NCI-H2171 treated with DMSO at 0.1 percent for 48 hours (cell line): Measurements from ENCODE around the gene INPP5A.
"Not testable (repeated sequence)": the region's sequence is repeated elsewhere in the genome, so short reads cannot be mapped to it uniquely, and the experiment has no call there.

Experiments
- DNase-seq: peaks from one replicate; lab custom pipeline; 2025; lab: John Stamatoyannopoulos, UW

INPP5A gene, protein sequence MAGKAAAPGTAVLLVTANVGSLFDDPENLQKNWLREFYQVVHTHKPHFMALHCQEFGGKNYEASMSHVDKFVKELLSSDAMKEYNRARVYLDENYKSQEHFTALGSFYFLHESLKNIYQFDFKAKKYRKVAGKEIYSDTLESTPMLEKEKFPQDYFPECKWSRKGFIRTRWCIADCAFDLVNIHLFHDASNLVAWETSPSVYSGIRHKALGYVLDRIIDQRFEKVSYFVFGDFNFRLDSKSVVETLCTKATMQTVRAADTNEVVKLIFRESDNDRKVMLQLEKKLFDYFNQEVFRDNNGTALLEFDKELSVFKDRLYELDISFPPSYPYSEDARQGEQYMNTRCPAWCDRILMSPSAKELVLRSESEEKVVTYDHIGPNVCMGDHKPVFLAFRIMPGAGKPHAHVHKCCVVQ

DNA sequence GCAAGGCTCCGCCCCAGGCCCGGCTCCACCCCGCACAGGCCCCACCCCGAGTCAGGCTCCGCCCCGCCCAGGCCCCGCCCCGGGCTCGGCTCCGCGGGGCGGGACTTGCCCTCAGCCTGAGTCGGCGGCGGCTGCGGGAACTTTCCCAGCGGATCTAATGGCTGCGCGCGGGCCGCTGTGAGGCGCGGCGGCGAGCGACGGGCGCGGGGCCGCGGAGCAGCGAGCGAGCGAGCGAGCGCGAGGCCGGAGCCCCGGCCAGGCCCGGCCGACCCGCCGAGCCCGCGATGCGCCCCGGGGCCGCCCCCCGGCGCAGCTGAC is at the start of gene INPP5A:
Gene INPP5A, plus strand, starts transcription at position 104 of the 318 bp plus-strand sequence. CDS start 310 bp downstream, outside the sequence.
- DNase-seq, result no peak

DNA sequence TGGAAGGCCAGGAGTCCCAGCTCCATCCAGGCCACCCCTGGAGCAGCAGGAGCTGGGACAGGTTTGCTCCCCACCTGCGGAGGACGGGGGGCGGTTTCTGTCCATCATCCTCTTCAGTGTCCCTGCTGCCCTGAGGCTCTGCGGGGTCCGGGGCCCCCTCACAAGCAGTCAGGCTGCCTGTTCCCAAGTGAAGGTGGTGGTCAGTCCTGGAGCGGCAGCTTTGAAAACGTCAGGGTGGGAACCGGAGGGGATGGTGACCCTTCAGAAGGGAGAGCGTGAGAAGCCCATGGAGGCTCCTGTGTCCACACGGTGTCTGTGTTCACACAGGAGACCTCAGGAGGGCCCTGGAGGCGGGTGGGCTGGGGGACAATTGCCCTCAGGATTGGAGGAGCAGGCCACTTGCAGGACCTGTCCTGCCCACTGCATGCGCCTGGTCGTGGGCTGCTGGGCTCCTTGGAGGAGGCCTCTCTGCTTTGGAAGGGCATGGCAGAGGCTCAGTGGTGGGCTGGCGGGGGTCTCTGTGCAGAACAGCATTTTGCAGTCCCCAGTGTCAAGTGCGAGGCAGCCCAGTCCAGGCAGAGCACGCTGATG is 49.3 kb upstream of the INPP5A start:
- DNase-seq, result no peak

DNA sequence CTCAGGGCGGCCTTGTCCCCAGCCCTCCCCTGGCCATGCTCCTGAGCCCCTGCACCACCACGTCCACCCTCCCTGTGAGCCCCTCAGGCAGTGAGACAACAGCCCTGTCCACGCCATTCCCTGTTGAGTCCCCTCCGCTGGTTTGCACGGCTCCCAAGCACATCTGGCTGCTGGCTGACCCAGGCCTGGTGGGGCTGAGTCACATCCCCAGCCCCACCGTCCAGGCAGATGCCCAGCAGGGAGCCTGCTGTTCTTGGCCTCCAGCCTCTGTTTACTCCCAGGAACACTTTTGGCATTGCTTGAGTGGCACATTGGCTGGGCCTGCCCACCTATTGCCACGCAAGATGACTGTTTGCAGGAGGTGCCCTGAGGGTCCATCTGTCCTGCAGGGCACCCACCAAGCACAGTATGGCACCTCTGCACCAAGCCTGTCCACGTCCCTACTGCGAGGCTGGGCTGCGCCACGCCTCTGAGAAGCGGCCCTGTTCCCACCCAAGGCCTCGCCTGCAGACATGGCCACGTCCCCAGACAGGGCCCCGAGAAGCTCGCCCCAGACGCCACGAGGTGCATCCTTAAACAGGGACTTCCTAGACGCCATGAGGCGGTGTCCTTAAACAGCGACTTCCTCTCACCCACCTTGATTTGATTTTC is 48.4 kb upstream of the INPP5A start:
- DNase-seq, result no peak

DNA sequence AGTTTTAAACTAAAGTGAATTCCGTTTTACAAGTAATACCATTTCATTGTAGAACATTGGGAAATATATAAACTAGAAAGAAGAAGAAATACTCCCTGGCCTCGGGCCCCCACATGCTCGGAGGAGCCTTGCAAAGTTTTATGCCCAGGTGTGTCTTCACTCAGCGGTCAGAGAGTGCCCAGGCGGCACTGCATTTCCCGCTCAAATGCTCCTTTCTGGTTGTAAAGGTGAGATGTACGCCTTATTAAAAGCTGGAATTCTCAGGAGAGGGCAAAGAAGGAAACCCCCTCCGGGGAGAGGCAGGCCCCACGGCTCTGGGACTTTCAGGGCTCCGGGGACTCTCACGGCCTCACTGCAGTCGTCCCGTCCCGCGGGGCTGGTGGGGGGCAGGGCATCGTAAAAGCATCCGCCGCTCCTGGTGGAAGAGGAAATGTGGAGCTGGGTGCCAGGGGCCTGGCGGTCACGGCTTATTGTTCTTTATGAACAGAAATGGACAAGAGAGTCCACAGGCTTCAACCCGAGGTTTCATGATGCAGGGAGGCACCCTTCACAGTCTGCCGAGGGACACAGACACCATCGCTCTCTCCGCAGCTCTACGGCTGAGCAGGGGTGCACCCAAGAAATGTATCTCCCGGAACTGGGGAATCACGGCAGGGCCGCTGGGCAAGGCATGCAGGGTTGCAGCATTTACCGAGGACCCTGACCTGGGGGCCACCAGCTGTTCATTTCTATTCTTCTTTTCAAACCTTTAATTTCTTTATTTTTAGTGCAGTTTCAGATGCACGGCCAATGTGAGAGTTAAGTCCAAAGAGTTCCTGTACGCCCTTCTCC is 47.7 kb upstream of the INPP5A start:
- no peak for DNase-seq

DNA sequence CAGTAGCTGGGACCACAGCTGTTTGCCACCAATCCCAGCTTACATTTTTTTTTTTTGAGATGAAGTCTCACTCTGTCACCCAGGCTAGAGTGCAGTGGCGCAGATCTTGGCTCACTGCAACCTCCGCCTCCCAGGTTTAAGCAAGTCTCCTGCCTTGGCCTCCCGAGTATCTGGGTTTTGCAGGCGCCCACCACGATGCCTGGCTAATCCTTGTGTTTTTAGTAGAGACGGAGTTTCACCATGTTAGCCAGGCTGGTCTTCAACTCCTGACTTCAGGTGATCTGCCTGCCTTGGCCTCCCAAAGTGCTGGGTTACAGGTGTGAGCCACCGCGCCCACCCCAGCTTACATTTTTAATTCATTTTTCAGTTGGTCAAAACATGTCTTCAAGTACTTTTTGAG is 46.1 kb upstream of the INPP5A start:
- not testable (repeated sequence) for DNase-seq

DNA sequence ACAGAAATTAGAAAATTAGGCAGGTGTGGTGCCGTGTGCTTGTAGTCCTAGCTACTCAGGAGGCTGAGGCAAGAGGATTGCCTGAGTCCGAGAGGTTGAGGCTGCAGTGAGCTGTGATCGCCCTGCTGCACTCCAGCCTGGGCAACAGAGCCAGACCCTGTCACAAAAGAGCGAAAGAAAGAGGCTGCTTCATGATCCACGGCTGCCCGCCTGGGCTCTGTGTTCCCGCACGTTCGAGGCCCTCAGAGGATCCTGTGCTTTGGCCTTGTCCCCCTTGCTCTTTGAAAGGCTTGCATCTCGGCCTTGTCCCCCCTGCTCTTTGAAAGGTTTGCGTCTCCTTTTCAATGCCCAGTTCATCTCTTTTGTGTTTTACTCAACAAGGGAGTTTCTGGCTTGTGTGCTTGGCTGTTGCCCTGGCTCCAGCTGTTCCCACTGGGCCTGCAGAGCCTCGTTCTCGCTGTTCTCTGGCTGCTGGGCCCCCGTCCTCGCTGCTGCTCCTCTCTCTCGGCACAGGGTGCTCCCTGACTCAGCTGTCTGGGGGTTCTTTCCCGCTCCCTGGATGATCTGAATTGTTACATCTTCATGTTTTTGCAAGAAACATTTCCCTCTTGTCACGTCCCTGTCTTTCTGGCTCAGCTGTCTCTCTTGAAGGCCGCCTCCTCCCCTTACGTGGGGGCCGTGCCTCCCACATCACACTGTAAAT is 45.1 kb upstream of the INPP5A start:
- DNase-seq, result no peak

DNA sequence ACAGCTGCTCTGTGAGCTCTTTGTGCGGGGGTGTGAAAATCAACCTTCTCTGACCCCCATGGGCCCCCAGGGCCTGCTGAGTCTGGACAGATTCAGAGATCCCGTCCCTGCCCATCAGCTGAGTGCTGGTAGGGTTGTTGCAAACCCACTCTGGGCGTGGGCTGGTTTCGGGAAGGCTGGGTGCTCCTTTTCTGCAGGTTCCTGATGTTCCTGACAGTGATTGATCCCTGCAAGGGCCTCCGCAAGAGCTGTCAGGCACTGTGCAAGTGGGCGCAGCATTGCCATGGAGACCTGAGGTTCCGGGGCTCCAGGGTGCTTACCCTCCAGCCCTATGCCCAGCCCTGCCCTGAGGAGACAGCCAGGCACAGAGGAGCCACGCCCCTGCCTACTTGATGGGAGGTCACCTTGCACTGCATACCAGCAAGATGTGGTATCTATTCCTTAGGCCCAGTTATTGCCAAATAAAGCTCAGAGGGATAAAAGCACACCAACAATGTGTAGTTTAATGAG is 44.3 kb upstream of the INPP5A start:
- no peak for DNase-seq

DNA sequence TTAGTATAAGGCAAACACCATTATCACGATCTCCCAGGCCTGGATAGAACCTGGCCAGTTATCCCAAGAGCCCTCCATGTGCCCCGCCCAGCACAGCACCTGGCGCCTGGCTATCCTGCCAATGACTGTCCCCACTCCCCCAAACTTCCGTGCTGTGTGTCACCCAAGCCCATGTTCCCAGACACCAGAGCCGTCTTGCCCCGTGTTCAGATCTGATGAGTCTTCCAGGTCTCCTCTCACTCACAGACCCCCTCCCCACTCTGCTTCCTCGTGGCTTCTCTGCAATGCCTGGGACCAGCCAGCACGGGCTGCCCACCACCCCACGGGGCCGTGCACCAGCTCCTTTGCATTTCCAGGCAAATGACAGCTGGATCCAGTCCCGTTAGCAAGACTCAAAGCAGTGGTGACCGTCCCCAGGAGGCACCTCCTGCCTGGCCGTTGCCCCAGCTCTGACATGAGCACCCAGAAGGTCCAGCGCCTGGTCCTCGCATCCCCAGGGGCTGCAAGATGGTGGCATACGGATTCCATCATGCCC is 43.8 kb upstream of the INPP5A start:
- DNase-seq, result no peak

DNA sequence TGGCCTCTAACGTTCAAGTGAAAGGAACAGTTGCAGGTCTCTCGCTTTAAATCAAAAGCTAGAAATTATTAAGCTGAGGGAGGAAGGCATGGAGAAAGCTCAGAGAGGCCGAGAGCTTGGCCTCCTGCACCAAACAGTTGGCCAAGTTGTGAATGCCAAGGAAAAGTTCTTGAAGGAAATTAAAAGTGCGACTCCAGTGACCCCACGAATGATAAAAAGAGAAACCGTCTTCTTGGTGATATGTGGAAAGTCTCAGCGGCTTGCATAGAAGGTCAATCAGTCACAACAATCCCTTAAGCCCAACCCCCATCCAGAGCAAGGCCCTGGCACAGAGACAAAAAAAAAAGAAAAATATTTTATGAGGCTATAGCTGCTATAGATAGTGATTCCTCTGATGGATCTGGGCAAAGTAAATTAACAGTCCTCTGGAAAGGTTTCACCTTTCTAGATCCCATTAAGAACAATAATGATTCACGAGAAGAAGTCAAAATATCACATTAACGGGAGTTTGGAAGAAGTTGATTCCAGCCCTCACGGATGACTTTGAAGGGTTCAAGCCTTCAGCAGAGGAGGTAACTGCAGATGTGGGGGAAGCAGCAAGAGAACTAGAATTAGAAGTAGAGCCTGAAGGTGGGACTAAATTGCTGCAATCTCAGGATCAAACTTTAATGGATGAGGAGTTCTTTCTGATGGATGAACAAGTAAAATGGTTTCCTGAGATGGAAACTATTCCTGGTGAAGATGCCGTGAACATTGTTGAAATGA is 42.5 kb upstream of the INPP5A start:
- no peak for DNase-seq

DNA sequence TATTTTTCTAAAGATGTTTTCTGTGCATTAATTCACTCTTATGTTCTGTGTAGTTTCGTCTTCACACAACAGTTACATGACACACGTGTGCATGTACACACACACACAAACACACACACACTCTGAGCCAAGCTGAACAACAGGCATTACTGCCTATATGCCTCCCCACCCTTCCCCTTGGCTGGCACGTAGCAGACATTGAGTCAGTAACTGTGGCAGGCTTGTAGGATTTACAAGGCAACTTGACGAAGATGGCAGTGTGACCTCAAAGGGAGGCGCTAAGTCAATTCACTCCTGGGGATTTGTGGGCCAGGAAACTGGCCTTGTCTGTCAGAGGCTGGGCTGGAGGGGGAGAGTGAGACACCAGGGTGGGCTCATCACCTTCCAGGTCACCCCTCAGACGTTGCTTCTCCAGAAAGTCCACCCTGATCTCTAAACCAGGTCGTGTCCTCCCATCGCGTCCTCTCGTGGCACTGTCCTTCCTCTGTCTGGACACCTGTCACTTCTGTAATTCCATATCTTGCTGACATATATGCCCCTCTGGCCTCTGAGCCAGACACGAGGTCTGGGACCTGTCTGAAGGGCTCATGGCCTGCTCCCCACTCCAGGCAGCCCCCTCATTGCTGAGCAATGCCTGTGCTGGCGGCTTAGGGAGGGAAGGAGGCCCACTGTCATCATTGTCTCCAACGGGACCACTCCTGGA is 41.1 kb upstream of the INPP5A start:
- no peak for DNase-seq

DNA sequence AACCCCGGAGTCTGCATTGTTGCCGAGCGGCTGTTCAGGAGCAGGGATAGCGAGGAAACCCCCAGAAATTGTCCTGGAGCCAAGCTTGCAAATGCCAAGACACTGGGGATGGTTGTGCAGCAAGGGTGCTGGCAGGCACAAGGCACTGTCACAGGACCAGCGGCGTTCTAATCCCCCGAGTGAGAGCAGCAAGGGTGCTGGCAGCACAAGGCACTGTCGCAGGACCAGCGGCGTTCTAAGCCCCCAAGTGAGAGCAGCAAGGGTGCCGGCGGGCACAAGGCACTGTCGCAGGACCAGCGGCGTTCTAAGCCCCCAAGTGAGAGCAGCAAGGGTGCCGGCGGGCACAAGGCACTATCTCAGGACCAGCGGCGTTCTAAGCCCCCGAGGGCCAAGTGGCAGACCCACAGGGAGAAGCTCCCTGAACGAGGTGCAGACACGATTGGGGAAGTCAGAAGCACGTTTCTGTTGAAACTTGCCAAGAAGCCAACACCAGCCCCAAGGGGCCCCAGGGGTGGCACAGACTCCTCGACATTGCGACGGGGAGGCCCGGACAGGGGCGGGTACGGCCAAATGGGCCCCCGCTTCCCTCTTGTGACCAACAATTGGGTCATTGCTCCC is 40.4 kb upstream of the INPP5A start:
- DNase-seq, result no peak

DNA sequence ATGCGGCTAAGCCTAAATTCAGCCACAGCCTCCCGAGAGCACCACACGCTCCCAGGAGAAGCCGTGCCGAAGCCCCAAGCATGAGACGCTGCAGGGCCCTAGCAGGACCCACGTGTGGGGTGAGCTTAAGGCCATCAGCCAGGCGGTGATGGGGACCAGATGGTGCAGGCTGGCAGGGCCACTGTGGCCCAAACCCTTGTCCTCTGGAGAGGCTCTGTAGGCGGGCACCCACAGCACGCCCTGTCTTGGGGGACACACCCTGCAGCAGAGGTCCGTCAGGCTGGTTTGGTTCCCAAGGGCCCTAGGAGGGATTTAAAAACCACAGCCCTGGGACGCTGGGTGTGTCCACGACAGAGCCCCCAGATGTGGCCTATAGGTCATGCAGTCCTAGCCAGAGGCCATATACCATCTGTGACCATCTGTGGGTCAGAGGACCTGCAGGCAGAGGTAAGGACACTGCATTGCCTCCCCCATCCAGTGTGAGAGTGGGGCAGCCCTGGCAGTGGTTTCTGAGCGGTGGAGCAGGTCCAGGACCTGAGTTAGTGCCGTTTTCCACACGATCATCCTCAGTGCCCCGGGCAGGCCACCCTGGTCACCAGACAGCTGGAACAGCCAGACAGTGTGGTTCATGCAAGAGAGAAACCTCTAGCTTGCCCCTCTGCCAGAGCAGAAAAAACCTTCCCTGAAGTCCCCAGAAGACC is 39.6 kb upstream of the INPP5A start:
- no peak for DNase-seq

DNA sequence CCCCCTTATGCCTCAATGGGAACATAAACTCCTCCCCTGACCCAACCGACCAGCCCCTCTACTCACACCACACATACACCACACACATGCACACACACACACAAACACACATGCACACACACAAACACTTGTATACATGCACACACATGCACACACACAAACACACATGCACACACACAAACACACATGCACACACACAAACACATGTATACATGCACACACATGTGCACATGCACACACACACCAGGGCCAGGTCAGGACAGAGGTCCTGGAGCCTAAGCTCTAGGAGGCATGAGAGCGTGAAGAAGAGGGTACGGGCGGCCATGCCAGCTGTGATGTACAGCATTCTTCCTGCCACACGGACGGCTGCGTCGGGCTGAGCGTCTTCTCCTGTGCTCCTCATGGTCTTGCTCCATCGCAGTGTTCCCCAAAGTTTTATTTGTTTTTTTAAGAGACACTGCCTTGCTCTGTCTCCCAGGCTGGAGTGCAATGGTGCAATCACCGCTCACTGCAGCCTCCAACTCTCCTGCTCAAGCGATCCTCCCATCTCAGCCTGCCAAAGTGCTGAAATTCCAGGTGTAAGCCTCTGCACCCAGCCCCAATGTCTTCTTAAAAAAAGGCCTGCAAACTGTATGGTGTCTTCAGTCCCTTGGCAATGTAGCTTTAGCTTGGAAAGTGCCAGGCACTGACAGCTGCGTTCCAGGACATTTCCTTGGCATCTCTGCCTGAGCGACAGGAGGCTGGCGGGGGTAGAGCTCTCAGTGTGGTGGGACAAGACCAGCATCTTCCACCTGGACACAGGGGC is 38.8 kb upstream of the INPP5A start:
- DNase-seq, result no peak

DNA sequence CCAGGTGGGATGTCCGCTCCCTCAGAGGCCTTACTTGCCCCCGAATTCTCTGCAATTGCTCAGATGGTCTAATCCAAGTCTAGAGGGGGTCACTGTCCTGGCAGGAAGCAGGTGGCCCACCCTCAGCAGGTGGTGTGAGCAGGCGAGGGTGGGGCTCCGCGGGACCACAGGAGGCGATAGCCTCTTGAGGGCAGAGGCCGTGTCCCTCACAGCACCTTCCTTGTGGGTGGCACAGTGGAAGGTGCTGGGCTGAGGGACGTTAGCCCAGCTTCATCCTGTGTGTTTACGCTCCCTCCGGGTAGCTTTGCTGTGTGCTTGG is 38.3 kb upstream of the INPP5A start:
- no peak for DNase-seq

DNA sequence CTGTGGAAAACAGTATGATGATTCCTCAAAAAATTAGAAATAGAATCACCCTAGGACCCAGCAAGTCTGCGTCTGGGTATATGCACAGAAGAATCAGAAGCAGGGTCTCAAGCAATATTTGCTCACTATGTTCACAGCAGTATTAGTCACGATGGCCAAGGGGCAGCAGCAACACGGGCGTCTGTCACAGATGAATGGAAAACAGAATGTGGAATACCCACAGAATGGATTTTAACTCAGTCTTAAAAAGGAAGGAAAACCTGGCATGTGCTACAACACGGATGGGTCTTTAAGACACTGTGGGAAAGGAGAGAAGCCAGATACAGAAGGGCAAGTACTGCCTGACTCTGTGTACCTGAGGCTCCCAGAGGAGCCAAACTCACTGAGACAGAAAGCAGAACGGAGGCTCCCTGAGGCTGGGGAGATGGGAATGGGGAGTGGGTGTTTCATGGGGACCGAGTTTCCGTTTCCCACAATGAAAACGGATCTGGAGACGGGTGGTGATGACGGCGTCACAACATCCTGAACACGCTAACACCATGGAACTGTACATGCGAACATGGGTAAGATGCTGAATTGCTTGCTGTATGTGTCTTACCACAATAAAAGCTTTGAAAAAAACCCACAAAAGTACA is 36.7 kb upstream of the INPP5A start:
- no peak for DNase-seq

DNA sequence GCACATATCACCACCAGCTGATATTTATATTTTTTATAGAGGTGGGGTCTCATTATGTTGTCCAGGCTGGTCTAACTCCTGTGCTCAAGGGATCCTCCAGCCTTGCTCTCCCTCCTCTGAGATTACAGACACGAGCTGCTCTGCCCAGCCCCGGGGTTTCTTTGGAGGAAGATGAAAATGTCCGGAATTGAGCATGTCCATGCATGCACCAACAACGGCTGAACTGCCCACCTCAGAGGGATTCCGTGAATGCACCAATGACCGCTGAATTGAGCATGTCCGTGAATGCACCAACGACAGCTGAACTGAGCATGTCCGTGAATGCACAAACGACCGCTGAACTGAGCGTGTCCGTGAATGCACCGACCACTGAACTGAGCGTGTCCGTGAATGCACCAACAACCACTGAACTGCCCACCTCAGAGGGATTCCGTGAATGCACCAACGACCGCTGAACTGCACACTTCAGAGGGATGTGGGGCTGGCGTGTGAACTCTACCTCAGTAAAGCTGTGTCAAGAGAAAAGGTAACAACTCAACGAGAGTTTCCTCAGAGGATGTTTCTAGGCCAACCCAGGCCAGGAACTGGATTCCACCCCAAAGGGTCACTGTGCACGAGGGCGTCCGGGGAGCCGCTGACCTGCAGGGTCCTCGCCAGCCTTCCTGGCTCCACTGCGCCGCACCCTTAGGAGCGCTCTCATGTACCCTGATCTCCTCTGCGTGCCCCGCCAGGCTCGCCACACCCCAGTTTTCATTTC is 34.9 kb upstream of the INPP5A start:
- no peak for DNase-seq
